G401 (cell line): ENCODE measurements around the gene GTF2I. TPM values are rescaled to one million over a fixed set of nuclear protein-coding genes. Genes with fewer than 3 reads are reported as not detected.
"Not testable (repeated sequence)": the region's sequence is repeated elsewhere in the genome, so short reads cannot be mapped to it uniquely, and the experiment has no call there.

ENCODE experiments used
- DNase-seq: peaks from one replicate; pipeline ENCODE4 v3.0.0-alpha.2; 2015; ENCODE audit warnings: low spot score
- in situ Hi-C: cut with HindIII; loops from 2 replicates; pipeline ENCODE4 v1.10.0; 2016; ENCODE audit warnings: low sequenced_read_pairs, mixed read lengths
- total RNA-seq: library from RNA; depleted of rRNA; stranded (reverse); fragments of >200 nt; shearing (Covaris generic); gene quantifications from 2 replicates; pipeline ENCODE4 v1.2.3, GENCODE V29; 2014

GTF2I gene
- total RNA-seq, 1 experiment from 2014 or later = 105 TPM

GRCh38 chr7:74704419-74704818 is 46.9 kb downstream of the GTF2I start:
- DNase-seq, in situ Hi-C loops: not testable (repeated sequence)

GRCh38 chr7:74707238-74707637 is 49.7 kb downstream of the GTF2I start:
- no peak for DNase-seq
- in situ Hi-C loops = no loop called here

- in situ Hi-C loops = no loop called here
- DNase-seq = no peak
Observed at GRCh38 chr7:74708569-74709275, 51.2 kb downstream of the GTF2I start.

- in situ Hi-C loops = no loop called here
- no peak for DNase-seq
Observed at GRCh38 chr7:74709880-74710671, 52.6 kb downstream of the GTF2I start.

- in situ Hi-C loops = no loop called here
- DNase-seq = no peak
Observed at GRCh38 chr7:74713567-74713966, 56.0 kb downstream of the GTF2I start.

GRCh38 chr7:74717889-74718288 is 60.4 kb downstream of the GTF2I start:
- in situ Hi-C loops = no loop called here
- no peak for DNase-seq

GRCh38 chr7:74718336-74718735 is 60.8 kb downstream of the GTF2I start:
- DNase-seq = no peak
- in situ Hi-C loops = no loop called here

- in situ Hi-C loops = no loop called here
Observed at GRCh38 chr7:74722153-74722552, 64.6 kb downstream of the GTF2I start.

GRCh38 chr7:74725840-74726239 is 68.3 kb downstream of the GTF2I start:
- no peak for DNase-seq
- in situ Hi-C loops = no loop called here

More at GRCh38 chr7:74722153-74722552, 64.6 kb downstream of the GTF2I start:
- DNase-seq = no peak

GRCh38 chr7:74726309-74727101 is 69.0 kb downstream of the GTF2I start:
- in situ Hi-C loops = no loop called here
- DNase-seq = no peak

GRCh38 chr7:74728686-74729085 is 71.2 kb downstream of the GTF2I start:
- in situ Hi-C loops, DNase-seq: not testable (repeated sequence)

- DNase-seq, in situ Hi-C loops: not testable (repeated sequence)
Observed at GRCh38 chr7:74730186-74730585, 72.7 kb downstream of the GTF2I start.

GRCh38 chr7:74739974-74740703 is 82.6 kb downstream of the GTF2I start:
- in situ Hi-C loops, DNase-seq: not testable (repeated sequence)

GRCh38 chr7:74743936-74744557 is 86.5 kb downstream of the GTF2I start:
- in situ Hi-C loops, DNase-seq: not testable (repeated sequence)

- DNase-seq, in situ Hi-C loops: not testable (repeated sequence)
Observed at GRCh38 chr7:74753921-74754482, 96.5 kb downstream of the GTF2I start.

- in situ Hi-C loops, DNase-seq: not testable (repeated sequence)
Observed at GRCh38 chr7:74756673-74757072, 99.2 kb downstream of the GTF2I start.

GRCh38 chr7:74758268-74758667 is 100.8 kb downstream of the GTF2I start:
- in situ Hi-C loops = not testable (repeated sequence)

GRCh38 chr7:74758982-74759381 is 101.5 kb downstream of the GTF2I start:
- in situ Hi-C loops, DNase-seq: not testable (repeated sequence)

More at GRCh38 chr7:74758268-74758667, 100.8 kb downstream of the GTF2I start:
- DNase-seq = not testable (repeated sequence)
